NCI-H1417 treated with DMSO at 0.1 percent for 48 hours (cell line): Measurements from ENCODE around the gene ZNF624.
"Not testable (repeated sequence)": the region's sequence is repeated elsewhere in the genome, so short reads cannot be mapped to it uniquely, and the experiment has no call there.

Experiments
- DNase-seq: peaks from one replicate; lab custom pipeline; 2025; lab: John Stamatoyannopoulos, UW

ZNF624 gene

GRCh38 chr17:16653367-16654041, at the start of gene ZNF624:
TSS of gene ZNF624 (minus strand) at chr17:16653850.
- DNase-seq = peak; percentile 36

- not testable (repeated sequence) for DNase-seq
Observed at GRCh38 chr17:16697603-16698002, 44.0 kb upstream of the ZNF624 start.

GRCh38 chr17:16690447-16690846, 36.8 kb upstream of the ZNF624 start:
- DNase-seq = not testable (repeated sequence)

GRCh38 chr17:16689731-16690281, 36.2 kb upstream of the ZNF624 start, which contains the start of gene CCDC144A:
TSS of gene CCDC144A (plus strand) at chr17:16690241. CDS start at chr17:16690401, 160 bp downstream.
- DNase-seq = not testable (repeated sequence)

GRCh38 chr17:16687151-16687550, 33.5 kb upstream of the ZNF624 start:
- not testable (repeated sequence) for DNase-seq

- DNase-seq = not testable (repeated sequence)
Observed at GRCh38 chr17:16686019-16686418, 32.4 kb upstream of the ZNF624 start.

- not testable (repeated sequence) for DNase-seq
Observed at GRCh38 chr17:16683290-16684138, 29.9 kb upstream of the ZNF624 start.

GRCh38 chr17:16676676-16677268, 23.1 kb upstream of the ZNF624 start:
- no peak for DNase-seq

GRCh38 chr17:16666907-16667636, 13.4 kb upstream of the ZNF624 start:
- DNase-seq = not testable (repeated sequence)

- not testable (repeated sequence) for DNase-seq
Observed at GRCh38 chr17:16666553-16666906, 12.9 kb upstream of the ZNF624 start.

- no peak for DNase-seq
Observed at GRCh38 chr17:16662936-16663335, 9.3 kb upstream of the ZNF624 start.

GRCh38 chr17:16661217-16661616, 7.6 kb upstream of the ZNF624 start:
- DNase-seq = no peak

GRCh38 chr17:16652847-16653366, 743 bp downstream of the ZNF624 start:
- DNase-seq = no peak

- DNase-seq = no peak
Observed at GRCh38 chr17:16652252-16652651, 1.4 kb downstream of the ZNF624 start.

GRCh38 chr17:16649585-16649984, 4.1 kb downstream of the ZNF624 start:
- DNase-seq = no peak

- no peak for DNase-seq
Observed at GRCh38 chr17:16639438-16639837, 14.2 kb downstream of the ZNF624 start.

GRCh38 chr17:16623282-16623681, 30.4 kb downstream of the ZNF624 start:
- DNase-seq = no peak

- DNase-seq = no peak
Observed at GRCh38 chr17:16622540-16623277, 30.9 kb downstream of the ZNF624 start.

GRCh38 chr17:16617481-16618060, 36.1 kb downstream of the ZNF624 start:
- DNase-seq = no peak

GRCh38 chr17:16599537-16599936, 54.1 kb downstream of the ZNF624 start:
- no peak for DNase-seq
